Left ventricle myocardium superior (tissue), 1 donor: ENCODE data around the gene GALC. TPM values are rescaled to one million over a fixed set of nuclear protein-coding genes. Genes with fewer than 3 reads are reported as not detected.

ENCODE experiments used
- ATAC-seq: fragments of 200-7000 bp; cut with Tn5 transposase; one replicate; pipeline ENCODE4 v1.9.1; 2020; ENCODE audit warnings: mild to moderate bottlenecking, moderate library complexity
- DNase-seq: peaks from one replicate; pipeline ENCODE4 v3.0.0-alpha.2; 2020
- intact Hi-C: fragments of 100-400 bp; cut with micrococcal nuclease; formaldehyde crosslinking; loops from one replicate; pipeline ENCODE4 v1.11.0; 2022
- total RNA-seq: library from RNA; stranded (reverse); fragmentation: NEBNext Ultra II Directional; extraction: Animal tissue kit (Norgen Biotek cat#: 25700); gene quantifications from one replicate; pipeline ENCODE4 v1.2.1, GENCODE V29; 2021
- donor health status: DM: no; HTN: yes; CAD: no; lungs with severe emphysema.

GALC gene
- total RNA-seq, 1 donor from 2014 or later: 15.2 TPM

GRCh38 chr14:88009486-88009885 lies 16.5 kb upstream of the GALC start:
- intact Hi-C loops: no loop called here
- ATAC-seq: no peak

GRCh38 chr14:88008039-88008742 lies 15.2 kb upstream of the GALC start:
- no peak for DNase-seq
- ATAC-seq: no peak
- intact Hi-C loops: no loop called here

More at GRCh38 chr14:88009486-88009885, 16.5 kb upstream of the GALC start:
- DNase-seq: no peak

GRCh38 chr14:88007608-88008007 lies 14.6 kb upstream of the GALC start:
- intact Hi-C loops: no loop called here
- DNase-seq: no peak
- no peak for ATAC-seq

DNA sequence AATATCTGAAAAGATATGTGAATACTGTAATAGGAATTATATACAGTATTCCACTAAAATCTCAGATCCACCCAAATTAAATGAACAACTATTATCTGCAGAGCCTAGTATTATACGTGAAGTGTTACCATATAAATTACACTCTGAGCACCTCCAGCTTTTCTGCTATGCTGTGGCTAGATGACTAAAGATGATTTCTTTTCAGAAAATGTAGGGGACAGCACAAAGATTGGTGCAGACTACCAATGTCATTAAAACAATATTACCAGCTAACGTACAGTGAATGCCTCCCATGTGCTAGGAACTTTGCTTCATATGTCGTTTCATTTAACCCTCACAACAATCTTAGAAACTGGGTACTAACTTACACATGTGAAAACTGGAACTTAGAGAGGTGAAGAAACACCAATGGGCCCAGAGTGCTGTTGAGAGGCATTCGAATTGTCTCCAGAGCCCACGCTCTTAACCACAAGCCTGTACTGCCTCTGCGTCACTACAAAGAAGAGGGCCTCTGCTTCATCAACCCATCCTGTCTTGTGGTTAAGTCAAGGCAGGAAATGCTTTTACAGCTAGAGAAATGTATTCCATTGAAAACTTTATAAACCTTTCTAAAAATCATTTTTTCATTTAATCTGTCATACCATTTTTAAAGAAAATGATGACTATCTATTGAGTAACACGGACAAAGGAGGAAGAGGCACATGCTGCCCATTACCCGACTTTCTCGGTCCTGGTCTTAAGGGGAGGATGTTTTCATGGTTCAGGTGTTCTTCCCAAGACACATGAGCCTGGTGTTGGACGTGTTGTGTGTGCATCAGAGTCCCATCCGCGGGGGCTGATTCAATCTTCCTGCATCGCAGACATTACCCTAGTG lies 13.2 kb upstream of the GALC start:
- DNase-seq: no peak
- ATAC-seq: peak; percentile 51
- intact Hi-C loops: no loop called here

GRCh38 chr14:88005050-88005481 lies 12.1 kb upstream of the GALC start, which contains the start of gene GPR65:
TSS of gene GPR65 (plus strand) at chr14:88005135. CDS start at chr14:88010848, 5,713 bp downstream.
- intact Hi-C loops: no loop called here
- peak; percentile 54 for ATAC-seq
- DNase-seq: no peak

DNA sequence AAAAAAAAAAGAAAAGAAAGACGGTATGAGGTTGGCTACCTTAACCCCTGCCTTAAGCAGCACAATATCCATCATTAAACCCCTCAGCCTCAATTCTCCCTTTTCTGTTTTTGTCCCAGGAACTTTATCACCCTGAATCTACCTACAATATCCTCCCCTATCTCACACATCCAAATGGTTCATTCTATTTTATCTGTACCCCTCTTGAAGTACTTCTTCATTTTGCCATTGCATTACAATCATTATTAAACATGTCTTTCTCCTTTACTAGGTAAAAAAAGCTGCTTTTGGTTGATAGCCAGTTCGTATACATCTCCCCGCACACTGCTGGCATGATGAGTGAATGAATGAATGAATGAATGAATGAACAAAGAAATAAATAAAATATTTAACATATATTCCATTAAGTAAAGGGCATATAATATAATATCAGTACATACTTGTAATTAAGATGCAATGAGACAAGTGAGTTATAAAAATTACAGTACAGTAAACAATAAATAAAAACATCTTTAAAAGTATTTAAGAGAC lies 11.6 kb upstream of the GALC start:
- no peak for ATAC-seq
- intact Hi-C loops: no loop called here
- DNase-seq: no peak

DNA sequence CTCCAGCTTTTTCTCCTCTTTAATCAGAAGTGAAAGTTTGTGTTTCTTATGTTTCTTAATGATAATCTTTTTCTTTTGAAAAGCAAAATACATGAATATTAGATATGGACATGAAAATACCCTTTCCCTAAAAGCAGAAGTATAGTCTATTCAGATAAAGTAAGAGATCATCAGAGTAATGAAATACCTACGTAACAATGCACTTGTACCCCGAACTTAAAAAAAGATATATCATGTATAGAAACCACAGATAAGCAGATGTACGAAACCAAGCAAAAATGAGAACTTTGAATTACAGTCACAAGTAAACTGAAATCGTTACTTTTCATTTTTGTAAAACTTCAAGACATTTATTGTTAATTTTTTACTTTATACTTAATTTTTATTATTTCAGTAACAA lies 10.4 kb upstream of the GALC start:
- no peak for ATAC-seq
- no peak for DNase-seq
- intact Hi-C loops: no loop called here

GRCh38 chr14:88002421-88003075 lies 9.6 kb upstream of the GALC start:
- intact Hi-C loops: no loop called here
- no peak for DNase-seq
- ATAC-seq: no peak

GRCh38 chr14:87999277-87999676 lies 6.3 kb upstream of the GALC start:
- intact Hi-C loops: no loop called here
- ATAC-seq (no peak), DNase-seq (no peak)

- intact Hi-C loops: no loop called here
- DNase-seq (no peak), ATAC-seq (no peak)
Measured at GRCh38 chr14:87998482-87998881, 5.5 kb upstream of the GALC start.

DNA sequence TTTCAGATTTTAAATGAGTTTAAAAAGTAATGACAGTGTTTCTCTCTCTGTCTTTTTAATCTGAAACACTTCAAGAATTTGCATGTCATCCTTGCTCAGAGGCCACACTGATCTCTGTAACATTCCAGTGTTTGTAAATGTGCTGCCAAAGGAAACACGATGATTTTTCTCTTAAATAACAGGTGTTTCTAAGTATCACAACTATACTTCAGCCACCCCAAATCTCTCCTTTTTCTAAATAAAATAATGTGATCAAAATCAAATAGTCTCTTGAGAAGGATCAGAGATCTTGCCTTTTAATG lies 3.3 kb upstream of the GALC start:
- intact Hi-C loops: no loop called here
- ATAC-seq (no peak), DNase-seq (no peak)

DNA sequence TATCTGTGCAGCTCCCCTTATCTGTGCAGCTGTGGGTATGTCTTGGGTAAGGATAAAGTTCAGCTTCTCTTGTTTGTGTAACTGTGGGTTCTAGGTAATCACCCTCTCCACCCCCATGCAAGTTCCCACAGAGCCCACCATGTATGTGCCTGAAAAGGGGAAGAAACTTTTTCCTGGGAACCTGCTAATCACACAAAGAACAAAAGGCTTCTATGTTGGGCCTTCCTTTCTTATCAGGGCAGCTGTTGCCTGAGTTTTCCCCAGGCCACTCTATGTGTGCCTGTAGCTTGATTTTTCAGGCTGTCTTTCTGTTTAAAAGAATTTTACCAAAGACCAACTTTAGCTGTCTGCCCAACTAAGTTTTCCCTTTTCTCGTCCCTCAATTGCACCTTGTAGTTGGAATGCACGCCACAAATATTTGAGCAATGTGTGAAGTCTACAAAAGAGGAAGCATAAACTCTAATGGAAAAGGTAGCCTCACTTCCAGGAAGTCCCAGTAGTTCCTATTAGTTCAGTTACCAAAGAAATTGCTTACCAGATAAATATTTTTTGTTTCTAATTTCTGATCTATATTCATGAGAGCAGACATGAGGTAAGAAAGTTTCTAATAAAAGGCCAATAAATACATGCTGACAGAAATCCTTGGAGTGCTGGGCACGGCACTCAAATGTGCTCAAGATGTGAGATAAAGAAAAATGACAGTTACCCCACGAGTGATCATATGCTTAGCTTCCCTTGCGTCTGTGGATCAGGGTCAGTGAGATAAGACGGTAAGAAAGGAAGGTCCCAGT lies 2.7 kb upstream of the GALC start:
- no peak for ATAC-seq
- intact Hi-C loops: no loop called here

DNA sequence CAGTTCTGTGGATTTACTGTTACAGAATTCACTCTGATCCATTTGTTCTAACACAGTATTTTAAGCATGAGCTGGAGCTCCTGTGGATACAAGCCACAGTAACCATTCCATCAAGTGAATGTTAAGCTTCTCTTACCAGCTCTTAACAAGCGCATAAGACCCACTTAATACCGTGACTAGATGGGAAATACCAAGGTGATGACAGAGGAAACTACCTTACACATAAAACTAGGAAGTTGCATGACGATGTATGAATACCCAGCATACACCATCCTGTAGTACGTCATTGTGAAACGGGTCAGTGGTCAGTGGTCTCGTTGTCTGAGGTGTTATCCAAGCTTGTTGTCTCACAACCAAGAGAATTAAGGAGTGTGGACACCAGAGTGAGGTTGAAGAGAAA lies 2.0 kb upstream of the GALC start:
- ATAC-seq (no peak), DNase-seq (no peak)
- intact Hi-C loops: no loop called here

More for the DNA sequence above, 2.7 kb upstream of the GALC start:
- no peak for DNase-seq

DNA sequence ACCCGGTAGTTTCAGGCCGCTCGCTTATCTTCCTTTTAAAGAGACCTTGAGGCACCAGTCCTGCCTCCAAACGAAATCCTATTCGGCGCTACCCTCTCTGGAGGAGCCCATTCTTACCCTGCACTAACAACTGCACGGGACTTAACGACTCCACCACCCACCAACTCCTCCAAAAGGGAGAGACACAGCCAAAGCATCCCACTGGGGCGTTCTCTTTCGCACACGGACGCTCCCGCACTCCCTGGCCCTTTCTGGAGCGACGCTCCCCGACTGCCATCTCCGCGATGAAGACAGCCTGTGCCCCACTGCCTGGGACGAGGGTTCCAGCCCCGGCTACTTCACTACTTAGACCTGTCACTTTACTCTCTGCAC lies 650 bp downstream of the GALC start:
- intact Hi-C loops: no loop called here
- no peak for DNase-seq
- peak; percentile 47 for ATAC-seq

DNA sequence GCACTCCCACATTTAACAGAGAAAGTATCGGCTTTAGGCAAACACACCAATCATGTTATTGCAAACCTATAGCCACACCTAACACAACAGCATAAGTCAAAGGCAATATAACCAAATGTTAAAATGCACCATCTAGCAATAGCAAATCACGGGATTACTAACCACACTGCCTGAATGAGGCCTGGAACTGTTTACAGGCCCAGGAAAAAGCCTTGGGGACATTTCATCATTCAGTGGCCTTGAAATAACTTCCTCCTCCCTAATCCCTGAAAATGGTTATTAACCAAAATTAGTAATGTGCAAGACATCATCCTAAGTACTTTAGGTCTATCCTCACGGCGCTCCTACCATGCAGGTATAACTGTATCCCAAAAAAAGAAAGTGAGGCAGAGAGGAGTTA lies 2.3 kb downstream of the GALC start:
- no peak for ATAC-seq
- no peak for DNase-seq
- intact Hi-C loops: no loop called here

DNA sequence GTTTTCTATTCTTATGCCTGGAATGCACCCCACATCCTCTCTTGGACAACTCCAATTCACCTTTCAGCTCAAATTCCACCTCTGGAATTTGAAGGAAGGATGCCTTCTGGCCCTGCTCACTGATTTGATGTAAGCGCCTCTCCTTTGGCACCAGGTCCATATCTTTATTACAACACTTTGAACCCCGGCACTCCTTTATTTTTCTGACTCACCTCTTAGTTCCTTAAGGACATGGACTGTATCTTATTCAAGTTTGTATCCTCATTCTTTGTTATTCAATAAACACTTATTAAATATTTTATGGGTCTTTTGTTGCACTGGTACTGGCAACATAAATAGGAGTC lies 3.1 kb downstream of the GALC start:
- ATAC-seq (no peak), DNase-seq (no peak)
- intact Hi-C loops: no loop called here

DNA sequence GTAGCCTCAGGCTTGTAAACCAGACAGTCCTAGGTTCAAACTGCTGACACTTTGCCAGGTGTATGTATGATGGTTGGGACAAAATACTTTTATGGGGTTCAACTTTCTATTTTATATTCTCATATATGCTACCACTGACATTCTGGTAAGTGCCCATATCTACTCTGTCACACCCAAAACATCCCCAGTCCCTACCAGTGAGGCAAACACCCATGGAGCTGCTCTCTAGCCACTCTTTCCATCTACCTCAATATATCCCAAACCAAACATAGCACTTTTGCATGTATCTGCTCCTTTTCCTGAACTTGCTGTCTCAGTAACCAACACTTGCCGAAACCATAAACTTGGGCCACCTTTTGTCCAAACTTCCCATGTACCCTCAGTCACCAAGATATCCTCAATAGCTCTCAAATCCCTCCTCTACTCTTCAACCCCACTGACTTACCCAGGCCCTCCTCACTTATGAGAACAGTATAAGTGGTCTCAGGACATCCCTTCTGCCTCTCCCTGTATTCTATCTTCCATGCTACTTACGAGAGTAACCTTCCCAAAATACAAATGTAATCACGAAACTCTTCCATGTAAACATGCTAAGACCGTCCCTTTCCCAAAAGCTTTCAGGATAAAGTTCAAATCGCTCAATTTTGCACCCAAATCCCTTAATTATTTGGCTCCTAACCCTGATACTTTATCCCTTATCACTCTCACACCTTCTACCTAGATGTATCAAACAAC lies 3.6 kb downstream of the GALC start:
- no peak for ATAC-seq
- no peak for DNase-seq
- intact Hi-C loops: no loop called here

GRCh38 chr14:87979689-87980088 lies 13.3 kb downstream of the GALC start:
- DNase-seq (peak; percentile 32), ATAC-seq (peak; percentile 100)
- intact Hi-C loops: no loop called here

- DNase-seq (no peak), ATAC-seq (no peak)
- intact Hi-C loops: no loop called here
Measured at GRCh38 chr14:87975636-87976035, 17.3 kb downstream of the GALC start.
